HG03139 (cell line): Measurements from ENCODE around the gene SHB.

ENCODE experiments used
- ATAC-seq: cut with Tn5 transposase; IDR thresholded peaks from one replicate; pipeline ENCODE4 v1.9.1; 2021; ENCODE audit not compliant: unreplicated experiment

Gene SHB

GRCh38 chr9:37939575-37940095 lies 129.4 kb downstream of the SHB start:
- no peak for ATAC-seq

- no peak for ATAC-seq
Observed at GRCh38 chr9:37938121-37938891, 130.7 kb downstream of the SHB start.

- no peak for ATAC-seq
Observed at GRCh38 chr9:37937366-37937765, 131.7 kb downstream of the SHB start.

GRCh38 chr9:37936965-37937364 lies 132.1 kb downstream of the SHB start:
- no peak for ATAC-seq

- ATAC-seq = no peak
Observed at GRCh38 chr9:37936376-37936775, 132.7 kb downstream of the SHB start.

- ATAC-seq = no peak
Observed at GRCh38 chr9:37935096-37935495, 133.9 kb downstream of the SHB start.

- no peak for ATAC-seq
Observed at GRCh38 chr9:37931592-37931991, 137.4 kb downstream of the SHB start.

GRCh38 chr9:37929441-37929895 lies 139.6 kb downstream of the SHB start:
- ATAC-seq = no peak

GRCh38 chr9:37928552-37929430 lies 140.2 kb downstream of the SHB start:
- ATAC-seq = no peak

- no peak for ATAC-seq
Observed at GRCh38 chr9:37927601-37928551, 141.2 kb downstream of the SHB start.

GRCh38 chr9:37927132-37927531 lies 141.9 kb downstream of the SHB start:
- ATAC-seq = no peak

- ATAC-seq = no peak
Observed at GRCh38 chr9:37926737-37927118, 142.3 kb downstream of the SHB start.

- ATAC-seq = no peak
Observed at GRCh38 chr9:37925786-37926736, 143.0 kb downstream of the SHB start.

GRCh38 chr9:37925006-37925405 lies 144.0 kb downstream of the SHB start:
- ATAC-seq = no peak

- ATAC-seq = no peak
Observed at GRCh38 chr9:37924538-37924937, 144.5 kb downstream of the SHB start.

- no peak for ATAC-seq
Observed at GRCh38 chr9:37923796-37924427, 145.1 kb downstream of the SHB start.

GRCh38 chr9:37923118-37923795 lies 145.8 kb downstream of the SHB start:
- no peak for ATAC-seq

- ATAC-seq = no peak
Observed at GRCh38 chr9:37922363-37923117, 146.5 kb downstream of the SHB start.
